Breast epithelium (tissue), 4 donors: ENCODE measurements around the gene BMP2K. TPM values are rescaled to one million over a fixed set of nuclear protein-coding genes. Genes with fewer than 3 reads are reported as not detected.

Experiments used
- DNase-seq, 2 donors: peaks; one replicate each; pipeline ENCODE4 v3.0.0-alpha.2; 2019; ENCODE audit warnings: low spot score in 2 of 2
- H3K27ac ChIP-seq, 2 donors: fragments of 200-600 bp; sonication (generic) in 1 of 2; one replicate each; pipeline ENCODE4 v1.5.1; 2016 to 2019; ENCODE audit warnings: mild to moderate bottlenecking in 1 of 2
- H3K27me3 ChIP-seq, 2 donors: fragments of 200-600 bp; sonication (generic) in 1 of 2; one replicate each; pipeline versions ENCODE4 v1.5.1 to v1.6.0; 2017 to 2019; ENCODE audit warnings: control low read depth in 1 of 2, mild to moderate bottlenecking in 1 of 2
- H3K36me3 ChIP-seq: fragments of 200-600 bp; one replicate; pipeline ENCODE4 v1.5.1; 2019
- H3K4me1 ChIP-seq, 2 donors: fragments of 200-600 bp; sonication (generic); one replicate each; pipeline ENCODE4 v1.5.1; 2016 to 2019; ENCODE audit warnings: control low read depth in 1 of 2
- H3K4me3 ChIP-seq, 3 donors: fragments of 200-600 bp; sonication (generic); 1 replicate in 2 of 3; 2 replicates in 1 of 3; pipeline ENCODE4 v1.5.1; 2016 to 2019; ENCODE audit warnings: mild to moderate bottlenecking in 3 of 3, moderate library complexity in 2 of 3
- H3K9me3 ChIP-seq, 2 donors: fragments of 200-600 bp; sonication (generic) in 1 of 2; one replicate each; pipeline ENCODE4 v1.5.1; 2016 to 2019; ENCODE audit warnings: control low read depth in 1 of 2
- POLR2A ChIP-seq: fragments of 450-650 bp; IDR thresholded peaks from one replicate; pipeline ENCODE4 v1.6.1; 2016; ENCODE audit warnings: antibody characterized with exemption, mild to moderate bottlenecking, moderate library complexity
- POLR2AphosphoS5 ChIP-seq, 3 donors: sonication (generic); formaldehyde crosslinking; IDR thresholded peaks; one replicate each; pipeline ENCODE4 v1.6.1; 2017; ENCODE audit warnings: antibody characterized with exemption in 3 of 3
- intact Hi-C: fragments of 100-400 bp; cut with DNase I; formaldehyde crosslinking; loops from one replicate; pipeline ENCODE4 v1.15.1; 2023; ENCODE audit warnings: low total_unique reads
- total RNA-seq, 3 donors: library from RNA; depleted of rRNA; stranded (reverse); fragments of >200 nt; gene quantifications; one replicate each; pipeline ENCODE4 v1.1.0, GENCODE V29; 2016
- TF ChIP-seq, protein P1 (sequence below), 3 donors: fragments of 450-650 bp; IDR thresholded peaks; one replicate each; pipeline ENCODE4 v1.5.1; 2016 to 2017; ENCODE audit warnings: antibody characterized with exemption in 3 of 3, mild to moderate bottlenecking in 3 of 3, moderate library complexity in 3 of 3

The BMP2K gene
- total RNA-seq, 3 donors from 2014 or later: 42.3 to 134 (median 42.4) TPM

DNA sequence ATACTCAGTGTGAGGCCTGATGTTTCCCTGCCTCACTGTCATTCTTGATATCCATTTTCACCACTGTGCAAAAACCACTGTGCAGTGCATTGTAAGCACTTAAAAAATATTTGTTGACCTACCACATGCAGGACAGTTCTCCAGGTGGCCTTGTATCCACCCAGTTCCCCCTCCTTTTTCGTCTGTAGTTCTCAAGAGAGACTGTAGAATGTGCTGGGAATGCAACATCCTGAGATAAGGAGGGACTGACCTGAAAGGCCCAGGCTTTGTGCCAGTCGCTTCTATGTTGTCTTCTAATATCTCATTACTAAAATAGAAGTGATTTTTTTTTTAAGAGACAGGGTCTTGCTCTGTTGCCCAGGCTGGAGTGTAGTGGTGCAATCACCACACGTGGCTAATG is 184.8 kb downstream of the BMP2K start:
- no peaks in the 10 kb centered on the region for H3K9me3 ChIP-seq
- H3K4me1 ChIP-seq: no peaks in the 10 kb centered on the region
- H3K4me3 ChIP-seq: no peak overlapping the region
- no peaks in the 10 kb centered on the region for H3K27me3 ChIP-seq
- no peak for DNase-seq
- TF ChIP-seq, protein P1, sequence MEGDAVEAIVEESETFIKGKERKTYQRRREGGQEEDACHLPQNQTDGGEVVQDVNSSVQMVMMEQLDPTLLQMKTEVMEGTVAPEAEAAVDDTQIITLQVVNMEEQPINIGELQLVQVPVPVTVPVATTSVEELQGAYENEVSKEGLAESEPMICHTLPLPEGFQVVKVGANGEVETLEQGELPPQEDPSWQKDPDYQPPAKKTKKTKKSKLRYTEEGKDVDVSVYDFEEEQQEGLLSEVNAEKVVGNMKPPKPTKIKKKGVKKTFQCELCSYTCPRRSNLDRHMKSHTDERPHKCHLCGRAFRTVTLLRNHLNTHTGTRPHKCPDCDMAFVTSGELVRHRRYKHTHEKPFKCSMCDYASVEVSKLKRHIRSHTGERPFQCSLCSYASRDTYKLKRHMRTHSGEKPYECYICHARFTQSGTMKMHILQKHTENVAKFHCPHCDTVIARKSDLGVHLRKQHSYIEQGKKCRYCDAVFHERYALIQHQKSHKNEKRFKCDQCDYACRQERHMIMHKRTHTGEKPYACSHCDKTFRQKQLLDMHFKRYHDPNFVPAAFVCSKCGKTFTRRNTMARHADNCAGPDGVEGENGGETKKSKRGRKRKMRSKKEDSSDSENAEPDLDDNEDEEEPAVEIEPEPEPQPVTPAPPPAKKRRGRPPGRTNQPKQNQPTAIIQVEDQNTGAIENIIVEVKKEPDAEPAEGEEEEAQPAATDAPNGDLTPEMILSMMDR (IDR thresholded peaks at IDR 0.05): no peak
- TF ChIP-seq POLR2A (no peak), POLR2AphosphoS5 (IDR thresholded peaks at IDR 0.05) (no peak)
- no peak overlapping the region for H3K27ac ChIP-seq
- intact Hi-C loops: no loop called here
- no peaks in the 10 kb centered on the region for H3K36me3 ChIP-seq

Other genes with a start within 250 kb of the BMP2K start
- 100 to 1,000 TPM in 1 of 3 donors, 10 to 100 TPM in 2; 37.6 to 170 (median 95.7) TPM for gene ANXA3, start 224.6 kb upstream of the BMP2K start, total RNA-seq
- gene PAQR3, start 163.1 kb downstream of the BMP2K start, total RNA-seq: 10 to 100 TPM; 13.1 to 25.8 (median 18.7) TPM